GM10266 (cell line): ENCODE measurements around the gene CCDC181.

Experiments used
- DNase-seq: peaks from one replicate; pipeline ENCODE4 v3.0.0; 2012; ENCODE audit errors: extremely low spot score
- TF ChIP-seq, protein P1 (sequence below): IDR thresholded peaks from 2 replicates; pipeline ENCODE4 v1.5.1; 2012; ENCODE audit warnings: mild to moderate bottlenecking, low read depth; ENCODE audit not compliant: control insufficient read depth, insufficient read depth; ENCODE audit errors: missing control alignments

CCDC181 gene

DNA sequence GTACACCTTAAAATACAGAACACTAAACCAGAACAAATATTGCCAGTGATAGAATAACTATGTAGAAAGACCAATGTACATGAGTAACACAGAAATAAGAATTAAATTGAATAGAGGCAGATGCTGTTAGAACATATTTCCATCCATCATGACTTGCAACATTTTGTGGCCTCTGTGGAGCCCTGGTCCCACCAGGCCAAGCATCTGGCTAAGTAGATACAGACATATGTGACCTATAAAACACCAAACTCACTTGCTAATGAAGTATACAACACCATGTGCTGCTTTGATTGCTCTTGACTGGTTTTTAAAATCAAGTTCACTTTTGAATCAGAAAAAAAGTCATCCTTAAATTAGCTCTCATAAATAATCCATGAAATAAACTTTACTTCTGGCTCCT is 38.0 kb upstream of the CCDC181 start:
- no peak for DNase-seq
- TF ChIP-seq, protein P1, sequence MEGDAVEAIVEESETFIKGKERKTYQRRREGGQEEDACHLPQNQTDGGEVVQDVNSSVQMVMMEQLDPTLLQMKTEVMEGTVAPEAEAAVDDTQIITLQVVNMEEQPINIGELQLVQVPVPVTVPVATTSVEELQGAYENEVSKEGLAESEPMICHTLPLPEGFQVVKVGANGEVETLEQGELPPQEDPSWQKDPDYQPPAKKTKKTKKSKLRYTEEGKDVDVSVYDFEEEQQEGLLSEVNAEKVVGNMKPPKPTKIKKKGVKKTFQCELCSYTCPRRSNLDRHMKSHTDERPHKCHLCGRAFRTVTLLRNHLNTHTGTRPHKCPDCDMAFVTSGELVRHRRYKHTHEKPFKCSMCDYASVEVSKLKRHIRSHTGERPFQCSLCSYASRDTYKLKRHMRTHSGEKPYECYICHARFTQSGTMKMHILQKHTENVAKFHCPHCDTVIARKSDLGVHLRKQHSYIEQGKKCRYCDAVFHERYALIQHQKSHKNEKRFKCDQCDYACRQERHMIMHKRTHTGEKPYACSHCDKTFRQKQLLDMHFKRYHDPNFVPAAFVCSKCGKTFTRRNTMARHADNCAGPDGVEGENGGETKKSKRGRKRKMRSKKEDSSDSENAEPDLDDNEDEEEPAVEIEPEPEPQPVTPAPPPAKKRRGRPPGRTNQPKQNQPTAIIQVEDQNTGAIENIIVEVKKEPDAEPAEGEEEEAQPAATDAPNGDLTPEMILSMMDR: no peak

DNA sequence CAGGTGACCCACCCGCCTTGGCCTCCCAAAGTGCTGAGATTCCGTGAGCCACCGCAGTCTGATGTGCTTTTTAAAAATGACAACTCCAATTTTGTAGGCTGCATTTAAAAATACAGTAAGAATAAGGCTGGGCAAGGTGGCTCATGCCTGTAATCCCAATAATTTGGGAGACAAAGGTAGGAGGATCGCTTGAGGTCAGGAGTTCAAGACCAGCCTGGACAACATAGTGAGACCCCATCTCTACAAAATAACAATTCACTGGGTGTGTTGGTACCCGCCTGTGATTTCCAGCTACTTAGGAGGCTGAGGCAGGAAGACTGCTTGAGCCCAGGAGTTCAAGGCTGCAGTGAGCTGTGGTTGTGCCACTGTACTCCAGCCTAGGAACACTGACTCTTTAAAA is 35.1 kb upstream of the CCDC181 start:
- TF ChIP-seq, protein P1: no peak
- no peak for DNase-seq

DNA sequence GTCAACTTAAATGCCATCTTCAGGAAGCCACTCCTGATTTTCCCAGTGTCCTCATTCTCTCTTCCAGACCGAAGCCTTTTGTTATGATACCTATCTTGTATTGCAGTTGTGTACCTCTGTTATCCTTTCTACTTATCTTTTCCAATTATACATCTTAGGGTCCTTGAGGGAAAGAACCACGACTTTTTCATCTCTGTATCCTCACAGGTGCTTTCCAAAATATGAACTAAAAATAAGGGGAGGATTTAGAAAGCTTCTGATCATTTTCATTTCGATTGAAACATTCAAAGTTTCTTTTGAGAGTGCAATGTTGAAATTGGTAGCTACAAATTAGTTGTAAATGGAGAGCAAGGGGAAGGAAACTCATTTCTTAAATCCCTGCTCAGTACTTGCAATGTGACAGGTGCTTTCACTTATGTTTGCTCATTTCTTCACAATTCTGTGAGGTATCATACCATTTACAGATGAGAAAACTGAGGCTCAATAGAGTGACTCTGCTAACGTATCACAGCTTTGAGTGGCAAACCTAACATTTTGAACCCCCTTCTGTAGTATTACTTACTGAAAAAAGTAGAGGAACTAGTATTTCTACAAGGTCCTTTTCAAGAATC is 34.2 kb upstream of the CCDC181 start:
- TF ChIP-seq, protein P1: no peak
- DNase-seq: no peak

DNA sequence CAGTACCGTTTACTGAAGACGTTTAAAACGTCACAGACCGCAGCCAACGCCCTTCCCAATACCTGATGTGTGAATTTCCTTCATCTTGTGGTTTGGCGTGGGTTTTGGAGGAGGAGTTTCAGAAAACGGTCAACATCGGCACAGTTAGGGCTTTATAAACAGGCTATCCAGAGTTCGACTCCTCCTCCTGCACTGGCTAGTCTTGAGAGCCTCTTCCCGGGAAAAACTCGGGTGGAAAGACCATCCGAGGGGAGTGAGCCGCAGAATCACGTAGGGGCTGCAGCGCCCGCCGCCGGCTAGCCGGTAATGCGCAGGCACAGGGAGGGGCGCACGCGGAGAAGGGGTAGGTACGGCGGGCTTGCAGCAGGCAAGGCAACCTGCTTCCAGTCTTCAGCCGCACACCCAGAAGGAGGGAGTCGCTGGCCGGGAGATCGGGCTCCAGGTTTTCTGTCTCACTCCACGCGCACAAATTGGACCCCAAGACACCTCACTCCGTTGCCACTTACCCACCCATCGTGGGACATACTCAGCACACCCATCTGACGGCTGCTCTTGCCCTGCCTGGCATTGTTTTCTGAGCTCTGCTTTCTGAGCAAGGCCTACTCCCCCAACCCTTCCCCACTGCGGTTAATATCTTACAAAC is 33.0 kb upstream of the CCDC181 start:
- DNase-seq: no peak
- TF ChIP-seq, protein P1: no peak

DNA sequence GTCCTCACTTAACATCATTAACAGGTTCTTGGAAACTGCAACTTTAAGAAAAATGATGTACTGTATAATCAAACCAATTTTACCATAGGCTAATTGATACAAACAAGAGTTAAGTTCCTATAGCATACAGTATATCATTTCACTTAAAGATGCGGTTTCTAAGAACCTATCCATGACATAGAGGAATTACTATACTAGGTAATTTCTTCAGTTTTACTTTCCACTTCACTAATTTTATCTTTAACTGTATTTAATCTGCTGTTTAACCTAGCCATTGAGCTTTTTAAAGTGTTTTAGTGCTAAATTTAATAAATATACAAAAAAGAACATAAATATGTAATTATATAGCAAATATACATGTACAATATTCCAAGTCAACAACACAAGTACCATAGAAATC is 30.2 kb upstream of the CCDC181 start:
- DNase-seq: no peak
- TF ChIP-seq, protein P1: no peak

DNA sequence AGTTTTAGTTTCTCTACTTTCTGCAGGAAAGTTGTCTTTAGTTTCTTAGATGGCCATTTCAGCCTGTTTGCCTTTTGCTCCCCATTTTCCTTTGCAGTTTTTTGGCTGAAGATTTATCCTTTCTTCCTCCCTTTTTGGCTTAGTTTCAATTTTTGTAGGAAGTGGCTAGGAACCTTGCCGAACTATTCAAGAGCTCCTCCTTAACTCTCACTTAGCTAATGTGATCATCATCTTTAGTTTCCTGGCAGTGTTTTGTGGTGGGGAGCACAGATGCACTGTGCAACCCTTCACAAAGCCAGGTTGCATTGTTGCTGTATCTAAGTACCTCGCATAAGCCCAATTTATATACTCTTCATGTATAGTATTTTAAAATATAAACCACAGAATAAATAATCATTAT is 28.8 kb upstream of the CCDC181 start:
- DNase-seq: no peak
- TF ChIP-seq, protein P1: no peak

DNA sequence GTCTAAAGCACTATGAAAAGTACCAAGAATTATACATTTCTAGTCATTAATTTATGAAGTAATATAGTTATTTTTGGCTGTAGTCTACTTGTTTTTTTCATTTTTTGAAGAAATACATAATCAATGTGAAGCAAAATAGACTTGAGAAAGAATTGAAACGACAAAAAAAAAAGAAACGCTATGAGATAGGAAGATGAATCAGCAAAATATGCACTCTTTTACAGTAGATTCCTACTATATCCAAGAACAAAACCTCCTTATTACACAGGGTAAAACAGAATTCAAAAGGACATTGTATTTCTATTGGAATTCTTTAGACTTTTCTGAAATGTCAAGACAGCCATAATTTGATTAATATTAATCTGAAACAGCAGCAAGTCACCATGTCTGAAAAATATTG is 25.6 kb upstream of the CCDC181 start:
- DNase-seq: no peak
- TF ChIP-seq, protein P1: no peak
